Hindlimb muscle (tissue), 1 donor: Measurements from ENCODE around the gene TRAK1. TPM values are rescaled to one million over a fixed set of nuclear protein-coding genes. Genes with fewer than 3 reads are reported as not detected.
A peak's percentile ranks its signal among the peaks of the same experiment; 100 is the strongest.

ENCODE experiments used
- DNase-seq: peaks from one replicate; pipeline ENCODE4 v3.0.0-alpha.2; 2013
- polyA plus RNA-seq: library from polyadenylated mRNA; unstranded; fragments of 120-200 nt; gene quantifications from one replicate; pipeline ENCODE4 v1.2.1, GENCODE V29; 2013; ENCODE audit not compliant: insufficient read length

The TRAK1 gene
- polyA plus RNA-seq, 1 donor: 87.5 TPM

DNA sequence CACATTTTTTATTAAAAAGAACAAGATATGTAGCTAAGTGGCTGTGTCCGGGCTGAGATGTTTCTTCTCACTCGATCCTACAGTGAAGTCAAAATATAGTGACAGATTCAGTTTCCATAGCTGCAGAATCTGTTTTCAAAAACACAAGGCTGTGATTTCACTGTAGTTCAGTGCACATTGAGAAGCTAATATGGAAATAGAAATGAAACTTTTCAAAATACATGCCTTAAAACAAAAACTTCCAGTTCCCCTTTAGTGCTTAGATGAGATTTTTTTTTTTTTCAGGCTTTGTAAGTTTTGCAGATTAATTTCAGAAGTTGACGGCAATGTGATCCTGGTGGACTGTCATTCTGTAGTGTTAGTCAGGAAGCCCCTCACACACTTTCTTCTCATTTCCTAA is 23.8 kb upstream of the TRAK1 start:
- peak; percentile 85 for DNase-seq

- no peak for DNase-seq
Measured at GRCh38 chr3:42068303-42069088, 22.7 kb upstream of the TRAK1 start.

- DNase-seq: no peak
Measured at GRCh38 chr3:42070089-42070488, 21.1 kb upstream of the TRAK1 start.

DNA sequence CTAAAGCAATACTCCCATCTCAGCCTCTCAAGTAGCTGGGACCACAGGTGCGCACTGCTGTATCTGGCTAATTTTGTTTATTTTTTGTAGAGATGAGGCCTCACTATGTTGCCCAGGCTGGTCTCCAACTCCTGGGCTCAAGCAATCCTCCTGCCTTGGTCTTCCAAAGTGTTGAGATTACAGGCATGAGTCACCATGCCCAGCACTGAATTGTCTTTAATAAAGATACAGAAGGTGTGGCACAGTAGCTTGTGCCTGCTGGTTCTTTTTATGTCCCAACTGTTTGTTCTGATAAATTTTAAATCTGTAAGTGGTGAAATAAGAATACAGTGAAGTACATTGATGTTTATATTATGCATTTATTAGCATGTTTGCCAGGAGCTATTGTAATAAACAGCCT is 20.6 kb upstream of the TRAK1 start:
- DNase-seq: no peak

DNA sequence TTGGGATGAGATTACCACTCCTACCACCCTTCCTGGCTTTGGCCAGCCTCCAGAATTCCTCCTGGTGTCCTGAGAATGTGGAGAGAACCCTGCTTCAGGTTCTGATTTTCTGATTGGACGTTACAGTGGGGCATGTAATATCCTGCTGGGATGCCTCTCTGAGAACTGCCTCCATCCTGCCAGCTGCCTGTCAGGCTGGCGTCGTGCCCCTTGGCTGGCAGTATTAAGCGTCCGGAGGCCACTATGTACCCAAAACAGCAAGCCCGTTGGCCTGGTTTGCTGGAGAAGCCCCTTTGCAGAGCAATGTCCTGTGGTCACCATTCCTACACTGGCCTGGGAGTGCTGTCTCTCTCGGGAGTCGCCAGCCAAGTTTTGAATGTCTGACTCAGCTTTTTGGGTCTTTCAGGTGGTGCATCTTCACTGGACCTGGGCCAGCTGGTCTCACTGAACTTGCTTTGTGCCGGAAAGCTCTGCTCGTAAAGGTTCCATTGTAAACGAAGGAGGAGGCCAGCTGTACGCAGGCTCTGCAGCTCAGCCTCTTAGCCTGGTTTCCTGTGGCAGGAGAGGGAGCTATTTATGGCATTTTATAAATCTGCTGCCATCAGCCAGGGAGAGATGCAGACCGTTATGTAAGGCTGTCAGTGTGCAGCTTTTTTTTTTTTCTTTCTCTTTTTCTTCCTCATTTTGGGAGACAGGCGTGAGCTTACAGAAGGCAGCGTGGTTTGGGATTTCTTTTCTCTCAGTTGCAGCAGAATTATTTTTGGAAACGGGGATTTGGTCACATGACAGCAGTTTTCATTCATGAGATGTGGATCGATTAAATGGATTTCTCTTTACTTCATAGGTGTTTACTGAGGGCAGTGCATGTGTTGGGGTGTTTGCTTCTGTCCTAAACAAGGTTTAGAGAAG is 19.0 kb upstream of the TRAK1 start:
- DNase-seq: peak; percentile 77

DNA sequence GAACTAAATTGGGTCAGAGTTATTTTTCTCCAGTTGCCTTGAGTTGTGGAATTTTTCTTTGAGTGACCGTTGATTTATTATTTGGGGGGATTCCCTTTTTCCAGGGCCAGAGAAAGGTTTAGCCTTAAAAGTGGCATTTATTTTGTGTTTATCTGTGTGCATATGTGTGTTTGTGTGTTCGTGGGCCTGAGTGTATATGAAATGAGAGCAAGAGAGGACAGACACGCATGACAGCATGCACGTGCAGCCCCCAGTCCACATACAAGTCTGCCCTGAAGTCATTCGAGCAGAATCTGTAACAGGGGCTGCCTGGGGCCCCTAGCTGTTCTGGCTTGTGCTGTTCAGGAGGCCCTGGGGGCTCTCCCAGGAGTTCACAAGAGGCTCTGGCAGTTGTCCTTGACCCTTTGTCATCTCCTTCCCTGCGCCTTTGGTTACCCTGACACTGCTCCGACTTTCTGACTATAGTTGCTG is 18.3 kb upstream of the TRAK1 start:
- DNase-seq: no peak

DNA sequence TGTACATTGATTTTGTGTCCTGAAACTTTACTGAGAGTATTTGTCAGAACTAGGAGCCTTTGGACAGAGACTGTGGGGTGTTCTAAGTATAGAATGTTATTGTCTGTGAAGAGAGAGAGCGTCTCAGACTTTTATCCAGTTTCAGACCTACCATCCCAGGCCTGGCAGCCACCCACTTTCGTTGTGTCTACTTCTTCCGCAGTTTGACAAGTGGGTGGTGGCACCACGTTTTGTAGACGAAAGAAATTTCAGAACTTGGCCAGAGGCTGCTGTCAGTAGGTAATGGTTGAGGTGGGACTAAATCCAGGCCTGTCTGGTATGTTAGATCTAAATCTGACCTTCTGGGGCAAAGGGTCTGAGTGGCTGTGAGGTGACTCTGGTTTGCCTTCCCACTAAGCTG is 13.4 kb upstream of the TRAK1 start:
- no peak for DNase-seq

DNA sequence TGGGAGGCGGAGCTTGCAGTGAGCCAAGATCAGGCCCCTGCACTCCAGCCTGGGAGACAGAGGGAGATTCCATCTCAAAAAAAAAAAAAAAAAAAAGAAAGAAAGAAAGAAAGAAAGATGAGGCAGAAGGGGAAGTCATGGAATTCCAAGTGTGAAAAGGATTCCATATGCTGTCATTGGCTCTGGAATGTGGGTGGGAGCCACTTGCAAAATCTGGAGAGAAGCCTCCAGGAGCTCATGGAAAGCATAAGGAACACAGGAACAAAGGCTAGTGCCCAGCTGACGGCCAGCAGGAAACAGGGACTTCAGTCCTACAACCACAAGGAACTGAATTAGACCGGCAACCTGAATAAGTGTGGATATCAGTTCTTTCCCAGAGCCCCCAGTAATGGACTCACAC is 12.5 kb upstream of the TRAK1 start:
- DNase-seq: no peak

DNA sequence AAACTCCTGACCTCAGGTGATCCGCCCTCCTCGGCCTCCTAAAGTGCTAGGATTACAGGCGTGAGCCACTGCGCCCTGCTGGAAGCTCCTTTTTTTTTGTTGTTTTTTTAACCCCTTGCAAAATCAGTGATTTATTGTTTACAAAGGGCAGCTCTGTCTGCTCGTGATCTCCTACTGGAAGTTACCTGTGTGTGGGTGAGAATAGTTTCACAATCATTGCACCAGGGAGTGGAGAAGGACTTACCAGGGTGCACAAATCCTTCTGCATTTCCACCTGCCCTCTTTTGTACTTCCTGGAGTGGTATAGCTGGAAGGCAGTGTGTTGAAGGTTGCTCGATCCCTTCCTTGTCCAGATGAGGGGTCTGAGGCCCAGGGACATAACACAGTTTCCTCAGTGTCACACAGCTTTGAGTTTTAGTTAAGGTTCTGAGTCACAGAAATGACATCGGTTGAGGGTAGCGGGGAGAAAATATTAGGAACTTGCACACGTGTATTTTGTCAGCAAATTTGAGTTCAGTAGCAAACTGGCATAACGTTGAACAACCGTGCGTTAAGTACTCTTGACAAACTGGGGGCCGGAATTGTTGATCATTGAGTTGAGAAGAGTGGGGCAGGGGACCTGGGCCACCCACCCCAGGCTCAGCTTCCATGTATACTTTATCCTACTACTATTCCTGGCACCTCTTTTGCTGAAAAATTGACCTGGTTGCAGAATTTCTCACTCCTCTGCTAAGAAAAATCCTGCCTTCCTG is 11.3 kb upstream of the TRAK1 start:
- no peak for DNase-seq

DNA sequence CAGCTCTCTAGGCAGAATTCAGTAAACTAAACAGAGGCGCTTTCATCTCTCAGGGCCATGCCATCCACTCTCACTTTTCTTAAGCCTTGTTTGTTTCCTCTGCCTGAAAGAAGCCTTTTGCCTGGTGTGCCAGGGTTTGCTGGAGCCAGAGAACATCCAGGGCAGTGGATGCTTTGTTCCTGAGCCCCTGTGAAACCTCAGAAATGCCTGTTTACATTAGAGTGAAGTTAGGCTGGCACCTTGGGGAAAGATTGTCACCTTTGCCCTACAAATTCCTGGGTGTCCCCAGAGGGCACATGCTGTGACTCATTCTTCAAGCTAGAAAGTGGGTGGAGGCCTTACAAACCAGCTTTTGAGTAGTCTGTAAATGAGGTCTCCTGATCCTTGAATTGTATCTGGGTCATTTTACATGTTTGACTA is 10.7 kb upstream of the TRAK1 start:
- DNase-seq: no peak

- DNase-seq: no peak
Measured at GRCh38 chr3:42081838-42082473, 9.2 kb upstream of the TRAK1 start.

DNA sequence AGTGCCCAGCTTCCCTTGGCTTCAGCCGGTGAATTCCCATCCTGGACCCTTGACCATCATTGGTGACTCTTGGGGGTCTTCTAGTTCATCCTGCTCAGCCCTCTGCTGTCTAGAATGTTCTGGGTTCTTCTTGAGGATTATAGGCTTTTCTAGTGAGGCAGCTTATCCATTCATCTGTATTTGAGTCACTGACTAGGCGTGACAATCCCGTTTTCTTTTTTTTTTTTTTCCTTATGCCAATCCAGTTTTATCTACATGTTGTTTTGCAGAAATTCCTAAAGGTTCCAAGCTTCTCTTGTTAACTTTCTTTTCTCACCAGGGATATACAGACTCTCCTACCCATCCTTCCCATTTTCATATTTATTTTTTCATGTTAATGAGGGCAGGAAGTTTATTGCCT is 6.6 kb upstream of the TRAK1 start:
- DNase-seq: no peak

DNA sequence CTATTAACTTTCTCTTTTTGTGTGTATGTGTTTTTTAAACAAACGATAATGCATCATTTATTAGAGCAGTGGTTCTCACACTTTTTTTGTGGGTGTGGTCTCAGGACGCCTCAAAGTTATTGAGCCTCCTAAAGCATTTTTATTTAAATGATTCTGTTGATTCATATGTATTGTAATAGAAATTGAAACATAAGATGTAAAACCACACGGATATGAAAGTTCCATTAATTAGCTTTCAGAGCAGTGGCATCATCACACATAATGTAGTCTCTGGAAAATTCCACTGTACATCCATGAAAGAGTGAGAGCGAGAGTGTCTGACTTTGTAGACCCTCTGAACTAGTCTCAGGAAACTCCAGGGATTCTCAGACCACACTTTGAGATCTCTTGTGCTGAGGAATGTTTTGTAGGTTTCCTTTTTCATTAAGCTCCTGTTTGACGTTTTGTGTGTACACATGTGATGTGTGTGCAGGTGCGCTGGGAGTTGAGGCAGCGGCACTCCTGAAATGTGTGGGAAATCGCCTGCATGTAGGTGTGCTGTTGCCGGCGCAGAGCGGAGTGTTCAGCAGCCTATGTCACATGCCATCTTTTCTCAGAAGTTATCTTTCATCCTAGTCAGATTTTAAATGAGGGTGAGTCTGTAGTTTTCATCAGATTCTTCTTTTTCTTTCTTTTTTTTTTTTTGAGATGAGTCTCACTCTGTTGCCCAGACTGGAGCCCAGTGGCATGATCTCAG is 5.3 kb upstream of the TRAK1 start:
- no peak for DNase-seq

- DNase-seq: no peak
Measured at GRCh38 chr3:42088803-42089530, 2.2 kb upstream of the TRAK1 start.

DNA sequence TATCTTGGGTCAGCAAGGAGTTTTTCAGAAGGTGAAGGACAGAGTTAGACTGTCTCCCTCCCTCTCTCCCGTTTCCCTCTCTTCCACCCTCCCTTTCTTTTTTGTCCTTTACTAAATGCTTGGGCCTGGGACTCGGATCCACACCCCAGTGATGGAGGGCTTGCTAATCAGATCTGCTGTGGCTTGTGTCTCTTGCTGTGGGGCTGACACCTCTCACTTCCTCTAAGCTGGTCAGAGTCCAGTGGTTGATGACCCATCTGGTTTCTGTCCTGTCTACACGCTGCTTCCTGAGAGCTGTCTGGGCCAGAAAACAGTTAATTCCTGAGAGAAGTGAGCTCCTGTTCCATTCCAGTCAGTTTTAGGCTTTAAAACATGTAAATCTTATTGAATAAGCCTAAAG is 849 bp downstream of the TRAK1 start:
- no peak for DNase-seq

DNA sequence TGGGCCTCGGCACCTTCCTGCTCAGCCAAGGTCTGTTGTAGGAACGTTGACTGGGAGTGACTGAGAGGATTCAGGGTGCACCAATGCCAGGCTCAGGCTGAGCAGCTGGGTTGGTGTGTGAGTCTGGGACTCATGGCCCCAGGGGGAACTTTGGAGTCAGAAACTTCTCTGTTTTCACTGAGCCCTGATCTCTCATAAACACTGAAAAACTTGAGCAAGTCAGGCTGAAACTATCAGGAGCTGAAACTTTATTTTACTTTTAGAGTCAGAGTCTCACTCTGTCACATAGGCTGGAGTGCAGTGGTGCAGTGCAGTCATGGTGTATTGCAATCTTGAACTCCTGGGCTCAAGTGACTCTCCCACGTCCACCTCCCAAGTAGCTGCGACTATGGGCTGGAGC is 3.0 kb downstream of the TRAK1 start:
- DNase-seq: no peak

- no peak for DNase-seq
Measured at GRCh38 chr3:42094691-42095391, 3.7 kb downstream of the TRAK1 start.

- DNase-seq: no peak
Measured at GRCh38 chr3:42095540-42095939, 4.4 kb downstream of the TRAK1 start.

DNA sequence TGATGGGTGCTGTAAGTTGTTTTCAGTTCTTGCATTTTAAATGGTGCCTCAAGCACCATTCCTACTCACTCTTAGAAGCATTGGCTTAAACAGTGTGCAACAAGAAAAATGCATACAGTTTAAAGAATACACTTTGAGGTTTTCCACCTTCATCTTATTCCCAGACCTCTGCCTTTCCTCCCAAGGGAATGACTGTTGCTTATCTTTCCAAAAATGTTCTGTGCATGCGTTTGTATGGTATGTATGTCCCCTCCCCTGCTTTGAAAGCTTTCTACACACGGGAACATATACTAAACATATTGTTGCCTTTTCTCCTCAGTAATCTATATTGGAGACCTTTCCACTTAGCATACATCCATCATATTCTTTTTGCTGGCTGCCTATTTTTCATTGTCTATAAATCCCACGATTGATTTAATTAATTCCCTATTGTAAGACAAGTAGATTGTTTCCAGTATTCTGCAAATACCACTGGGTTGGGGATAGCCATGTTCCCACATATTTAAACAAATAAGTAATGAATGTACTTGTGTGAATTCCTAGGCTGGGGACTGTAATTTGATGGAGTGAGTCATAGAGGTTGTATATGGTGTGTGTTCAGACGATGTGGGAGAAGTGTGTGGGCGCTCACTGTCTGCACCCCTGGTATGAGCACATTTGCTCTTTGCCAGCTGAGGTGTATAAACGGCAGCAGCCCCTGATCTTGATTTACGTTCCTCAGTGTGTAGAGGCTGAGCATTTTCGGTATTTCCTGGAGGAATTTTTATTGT is 5.8 kb downstream of the TRAK1 start:
- DNase-seq: no peak

DNA sequence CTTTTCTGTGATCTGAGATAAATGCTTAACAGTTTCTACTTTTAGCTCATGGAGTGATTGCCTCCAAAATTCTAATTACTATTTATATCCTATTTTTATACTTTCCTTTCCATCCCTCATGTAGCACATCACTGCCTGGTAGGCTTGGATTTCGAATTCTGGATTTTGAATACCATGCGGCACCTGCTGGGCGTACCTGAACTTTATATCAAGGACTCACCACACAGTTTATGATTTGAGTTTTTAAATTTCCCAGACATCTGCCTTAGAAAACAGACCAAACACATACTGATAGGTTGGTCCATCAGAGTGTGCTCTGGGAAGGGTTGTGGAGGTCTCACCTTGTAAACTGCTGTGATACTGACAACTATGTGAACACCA is 6.4 kb downstream of the TRAK1 start:
- DNase-seq: no peak
